AG09309 (cell line): ENCODE results near the gene EMC6.
"Not testable (repeated sequence)": the region's sequence is repeated elsewhere in the genome, so short reads cannot be mapped to it uniquely, and the experiment has no call there.

ENCODE experiments used
- DNase-seq: peaks from one replicate; pipeline ENCODE4 v3.0.0-alpha.2; 2010; ENCODE audit warnings: low read depth
- H3K4me3 ChIP-seq: 2 replicates; pipeline ENCODE4 v1.5.1; 2011; ENCODE audit warnings: mild to moderate bottlenecking, low read depth, low read length, moderate library complexity; ENCODE audit not compliant: control insufficient read depth
- CTCF ChIP-seq: IDR thresholded peaks from 2 replicates; pipeline ENCODE4 v1.5.1; 2011; ENCODE audit warnings: mild to moderate bottlenecking, low read depth, low read length, inconsistent platforms; ENCODE audit not compliant: insufficient read depth, control insufficient read depth; ENCODE audit errors: missing control alignments

Gene EMC6

GRCh38 chr17:3704931-3705717, 36.5 kb downstream of the EMC6 start:
- TF ChIP-seq CTCF: no peak
- DNase-seq: no peak

GRCh38 chr17:3705718-3705984, 37.0 kb downstream of the EMC6 start:
- not testable (repeated sequence) for H3K4me3 ChIP-seq, DNase-seq

More at GRCh38 chr17:3704931-3705717, 36.5 kb downstream of the EMC6 start:
- no peak overlapping the region for H3K4me3 ChIP-seq

- TF ChIP-seq CTCF: no peak
- DNase-seq: no peak
- no peak overlapping the region for H3K4me3 ChIP-seq
These were observed 39.8 kb downstream of the EMC6 start for GRCh38 chr17:3708366-3708765.

GRCh38 chr17:3710951-3711383, 42.4 kb downstream of the EMC6 start:
- TF ChIP-seq CTCF: no peak
- DNase-seq: no peak
- H3K4me3 ChIP-seq: no peak overlapping the region

GRCh38 chr17:3712811-3713463, 44.3 kb downstream of the EMC6 start:
- no peak for TF ChIP-seq CTCF
- H3K4me3 ChIP-seq: no peak overlapping the region
- DNase-seq: no peak

GRCh38 chr17:3715296-3715695, 46.7 kb downstream of the EMC6 start:
- DNase-seq: no peak
- TF ChIP-seq CTCF: no peak

GRCh38 chr17:3718201-3718600, 49.6 kb downstream of the EMC6 start:
- no peak for TF ChIP-seq CTCF
- no peak overlapping the region for H3K4me3 ChIP-seq
- DNase-seq: no peak

More at GRCh38 chr17:3715296-3715695, 46.7 kb downstream of the EMC6 start:
- H3K4me3 ChIP-seq: no peak overlapping the region
